Gastrocnemius medialis (tissue), 4 donors: ENCODE results near the gene LCN9.

ENCODE experiments used
- CTCF ChIP-seq, 5 experiments: fragments of 450-650 bp in 3 of 5; fragments of 200-600 bp in 2 of 5; sonication (generic) in 2 of 5; IDR thresholded peaks in 4 of 5; conservative IDR thresholded peaks in 1 of 5; 1 replicate in 4 of 5; 2 replicates in 1 of 5; pipeline ENCODE4 v1.5.1; 2016 to 2019; ENCODE audit warnings: antibody characterized with exemption in 5 of 5, mild to moderate bottlenecking in 3 of 5, moderate library complexity in 3 of 5
- POLR2A ChIP-seq, 2 donors: fragments of 450-650 bp; IDR thresholded peaks; one replicate each; pipeline ENCODE4 v1.6.1; 2017; ENCODE audit warnings: antibody characterized with exemption in 2 of 2, mild to moderate bottlenecking in 2 of 2, moderate library complexity in 2 of 2

GRCh38 chr9:135695642-135696041, 32.5 kb downstream of the LCN9 start:
- TF ChIP-seq CTCF (IDR thresholded peaks at IDR 0.05 in 4 of 5, conservative IDR thresholded peaks at IDR 0.05 in 1 of 5): no peak
- no peak for TF ChIP-seq POLR2A (IDR thresholded peaks at IDR 0.05)
